Loucy (cell line): ENCODE data around the gene FAM210A.
A peak's percentile ranks its signal among the peaks of the same experiment; 100 is the strongest.

ENCODE experiments used
- H2AFZ ChIP-seq: fragments of 200-600 bp; sonication (generic); 2 replicates; pipeline ENCODE4 v1.6.0; 2016; ENCODE audit warnings: antibody characterized with exemption, mild to moderate bottlenecking, low read length, moderate library complexity
- H3F3A ChIP-seq: fragments of 200-600 bp; 2 replicates; pipeline ENCODE4 v1.6.0; 2016; ENCODE audit warnings: antibody characterized with exemption, low read depth, mild to moderate bottlenecking
- H3K27me3 ChIP-seq: fragments of 200-600 bp; sonication (generic); 2 replicates; pipeline ENCODE4 v1.6.1; 2014; ENCODE audit warnings: low read length, mild to moderate bottlenecking; ENCODE audit not compliant: insufficient read depth, poor library complexity, severe bottlenecking
- H3K36me3 ChIP-seq: fragments of 200-600 bp; sonication (generic); 2 replicates; pipeline ENCODE4 v1.6.1; 2016; ENCODE audit warnings: low read length; ENCODE audit not compliant: insufficient read depth
- H3K4me1 ChIP-seq: fragments of 200-600 bp; sonication (generic); 2 replicates; pipeline ENCODE4 v1.5.1; 2014; ENCODE audit warnings: low read length, mild to moderate bottlenecking; ENCODE audit not compliant: insufficient read depth, poor library complexity, severe bottlenecking
- H3K4me2 ChIP-seq: fragments of 200-600 bp; sonication (generic); 2 replicates; pipeline ENCODE4 v1.6.0; 2014; ENCODE audit warnings: antibody characterized with exemption, low read length, low read depth, mild to moderate bottlenecking; ENCODE audit not compliant: poor library complexity, severe bottlenecking
- H3K4me3 ChIP-seq: fragments of 200-600 bp; sonication (generic); 2 replicates; pipeline ENCODE4 v1.5.1; 2014; ENCODE audit warnings: low read length, mild to moderate bottlenecking, mixed read lengths; ENCODE audit not compliant: poor library complexity, severe bottlenecking
- H3K79me2 ChIP-seq: fragments of 200-600 bp; sonication (generic); 2 replicates; pipeline ENCODE4 v1.6.1; 2014; ENCODE audit warnings: low read length; ENCODE audit not compliant: insufficient read depth
- H3K9ac ChIP-seq: fragments of 200-600 bp; sonication (generic); 2 replicates; pipeline ENCODE4 v1.6.0; 2014; ENCODE audit warnings: mild to moderate bottlenecking, low read depth, low read length, moderate library complexity; ENCODE audit not compliant: poor library complexity, severe bottlenecking
- H3K9me2 ChIP-seq: fragments of 200-600 bp; sonication (generic); replicated peaks from 2 replicates; pipeline ENCODE4 v1.6.1; 2016; ENCODE audit warnings: low read depth, low read length, mixed read lengths
- H3K9me3 ChIP-seq: fragments of 200-600 bp; sonication (generic); 2 replicates; pipeline ENCODE4 v1.6.1; 2014; ENCODE audit warnings: mild to moderate bottlenecking, antibody characterized with exemption, low read length, low read depth; ENCODE audit not compliant: insufficient read depth
- H4K20me1 ChIP-seq: fragments of 200-600 bp; sonication (generic); 2 replicates; pipeline ENCODE4 v1.6.0; 2014; ENCODE audit warnings: antibody characterized with exemption, low read length, mild to moderate bottlenecking; ENCODE audit not compliant: insufficient read depth, poor library complexity, severe bottlenecking
- CTCF ChIP-seq: fragments of 200-600 bp; sonication (generic); conservative IDR thresholded peaks from 2 replicates; pipeline ENCODE4 v1.5.1; 2014; ENCODE audit warnings: mild to moderate bottlenecking, antibody characterized with exemption, low read length
- EZH2phosphoT487 ChIP-seq: fragments of 200-600 bp; IDR thresholded peaks from 2 replicates; pipeline ENCODE4 v1.6.1; 2018; ENCODE audit warnings: antibody characterized with exemption, mild to moderate bottlenecking, moderate library complexity, borderline replicate concordance

The FAM210A gene

DNA sequence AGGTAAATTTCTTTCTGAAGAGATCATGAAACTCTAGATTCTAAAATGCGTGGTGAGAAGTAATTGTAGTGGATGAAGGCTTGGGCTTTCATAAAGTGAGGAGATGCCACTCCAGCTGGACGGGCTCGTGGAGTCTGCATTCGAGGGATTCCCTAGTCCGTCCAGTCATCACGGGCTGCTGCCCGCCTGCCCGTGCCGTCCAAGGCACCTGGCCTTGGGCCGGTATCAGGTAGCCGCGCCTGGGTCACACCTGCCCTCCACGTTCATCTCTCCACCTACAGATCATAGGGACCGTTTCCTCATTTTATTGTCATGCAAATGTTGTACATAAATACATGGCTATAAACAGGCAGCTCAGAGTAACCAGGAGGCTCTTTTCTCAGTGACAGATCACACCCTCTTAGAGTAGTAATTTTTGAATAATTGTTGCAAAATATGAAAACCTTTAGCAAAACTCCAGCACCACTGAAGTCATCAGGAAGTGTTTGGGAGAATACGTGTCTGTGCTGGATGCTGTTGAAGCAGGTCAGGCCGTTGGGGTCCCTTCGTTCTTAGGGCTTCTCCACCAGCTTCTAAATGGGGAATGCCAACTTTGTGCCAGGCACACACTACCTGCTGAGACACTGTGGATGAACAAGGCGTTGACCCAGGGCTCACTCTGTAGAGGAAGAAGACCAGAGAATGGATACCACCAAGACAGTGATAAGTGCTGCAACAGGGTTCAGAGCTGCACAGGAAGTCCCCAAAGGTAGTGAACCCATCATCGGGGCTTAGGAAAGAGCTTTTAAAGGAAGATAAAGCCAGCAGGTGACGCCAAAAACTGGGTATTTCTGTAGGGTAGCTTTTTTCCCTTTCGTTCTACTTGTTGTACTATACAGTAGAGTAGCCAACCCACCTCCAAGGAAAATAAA is 112.5 kb downstream of the FAM210A start:
- peak overlapping the region; percentile 82 for H3K4me3 ChIP-seq
- H2AFZ ChIP-seq: no peak overlapping the region
- no peaks in the 10 kb centered on the region for H3K36me3 ChIP-seq
- H3K9me2 ChIP-seq: no peaks in the 10 kb centered on the region
- peak overlapping the region; percentile 95 for H3K4me2 ChIP-seq
- peaks cover 72% of the 10 kb centered on the region for H3K79me2 ChIP-seq
- H4K20me1 ChIP-seq: peaks cover 7% of the 10 kb centered on the region
- no peaks in the 10 kb centered on the region for H3K27me3 ChIP-seq
- TF ChIP-seq CTCF (peak; percentile 25; the same call in 1 of the 2 replicates), EZH2phosphoT487 (no peak)
- peaks cover 93% of the 10 kb centered on the region for H3K4me1 ChIP-seq
- no peaks in the 10 kb centered on the region for H3K9me3 ChIP-seq
- peaks cover 13% of the 10 kb centered on the region; the same call in 1 of the 2 replicates for H3F3A ChIP-seq
- peak overlapping the region; percentile 88 for H3K9ac ChIP-seq
